WTC11 (cell line): ENCODE data around the gene UBAP2. TPM values are rescaled to one million over a fixed set of nuclear protein-coding genes. Genes with fewer than 3 reads are reported as not detected.

Source experiments
- CBFB ChIP-seq: sonication (generic); formaldehyde crosslinking; IDR thresholded peaks from 2 replicates; pipeline ENCODE4 v1.8.1; 2022; ENCODE audit warnings: mild to moderate bottlenecking, low read depth, missing genetic modification reagents
- GABPB1 ChIP-seq: sonication (generic); formaldehyde crosslinking; IDR thresholded peaks from 2 replicates; pipeline ENCODE4 v1.8.1; 2023; ENCODE audit warnings: mild to moderate bottlenecking, missing genetic modification reagents
- KAT7 ChIP-seq: sonication (generic); formaldehyde crosslinking; IDR thresholded peaks from 2 replicates; pipeline ENCODE4 v1.8.1; 2023; ENCODE audit warnings: missing genetic modification reagents, mild to moderate bottlenecking, borderline replicate concordance
- NFE2L1 ChIP-seq: sonication (generic); formaldehyde crosslinking; IDR thresholded peaks from 2 replicates; pipeline ENCODE4 v1.8.1; 2023; ENCODE audit warnings: missing genetic modification reagents
- NR2C2 ChIP-seq: sonication (generic); formaldehyde crosslinking; IDR thresholded peaks from 2 replicates; pipeline ENCODE4 v1.8.0; 2022; ENCODE audit warnings: mild to moderate bottlenecking, missing genetic modification reagents
- OVOL2 ChIP-seq: fragments of 250-450 bp; sonication (Bioruptor Pico); IDR thresholded peaks from 2 replicates; pipeline ENCODE4 v1.9.0; 2021; ENCODE audit warnings: mild to moderate bottlenecking, borderline replicate concordance
- SMAD3 ChIP-seq: sonication (generic); formaldehyde crosslinking; IDR thresholded peaks from 2 replicates; pipeline ENCODE4 v1.8.0; 2022; ENCODE audit warnings: missing genetic modification reagents, mild to moderate bottlenecking, borderline replicate concordance
- SMAD4 ChIP-seq: sonication (generic); formaldehyde crosslinking; IDR thresholded peaks from 2 replicates; pipeline ENCODE4 v1.8.0; 2022; ENCODE audit warnings: mild to moderate bottlenecking, missing genetic modification reagents
- SOX15 ChIP-seq: fragments of 250-450 bp; sonication (Bioruptor Pico); IDR thresholded peaks from 2 replicates; pipeline ENCODE4 v1.9.0; 2021; ENCODE audit warnings: mild to moderate bottlenecking
- ZNF232 ChIP-seq: sonication (generic); formaldehyde crosslinking; IDR thresholded peaks from 2 replicates; pipeline ENCODE4 v1.8.0; 2022; ENCODE audit warnings: mild to moderate bottlenecking, missing genetic modification reagents
- total RNA-seq: library from RNA; stranded (reverse); gene quantifications from 3 replicates; pipeline ENCODE4 v1.2.3, GENCODE V29; 2021
- TF ChIP-seq, protein P1 (sequence below): fragments of 250-450 bp; sonication (Bioruptor Pico); IDR thresholded peaks from 2 replicates; pipeline ENCODE4 v1.9.0; 2021; ENCODE audit warnings: mild to moderate bottlenecking
- TF ChIP-seq, protein P2 (sequence below): fragments of 250-450 bp; sonication (Bioruptor Pico); IDR thresholded peaks from 2 replicates; pipeline ENCODE4 v1.8.0; 2021; ENCODE audit warnings: mild to moderate bottlenecking
- TF ChIP-seq, protein P3 (sequence below): fragments of 250-450 bp; sonication (Bioruptor Pico); IDR thresholded peaks from 2 replicates; pipeline ENCODE4 v1.9.0; 2021; ENCODE audit warnings: mild to moderate bottlenecking, borderline replicate concordance
- TF ChIP-seq, protein P4 (sequence below): fragments of 200-600 bp; IDR thresholded peaks from 2 replicates; pipeline ENCODE4 v1.8.0; 2022; ENCODE audit warnings: antibody characterized with exemption
- TF ChIP-seq, protein P5 (sequence below): sonication (generic); formaldehyde crosslinking; IDR thresholded peaks from 2 replicates; pipeline ENCODE4 v1.8.1; 2023; ENCODE audit warnings: mild to moderate bottlenecking, missing genetic modification reagents
- TF ChIP-seq, protein P6 (sequence below): sonication (generic); formaldehyde crosslinking; IDR thresholded peaks from 2 replicates; pipeline ENCODE4 v1.8.1; 2022; ENCODE audit warnings: low read depth, missing genetic modification reagents, borderline replicate concordance
- TF ChIP-seq, protein P7 (sequence below): sonication (generic); formaldehyde crosslinking; IDR thresholded peaks from 2 replicates; pipeline ENCODE4 v1.8.1; 2023; ENCODE audit warnings: mild to moderate bottlenecking, moderate library complexity, missing genetic modification reagents

Gene UBAP2
- total RNA-seq, 1 experiment from 2014 or later, result 63.9 TPM

DNA sequence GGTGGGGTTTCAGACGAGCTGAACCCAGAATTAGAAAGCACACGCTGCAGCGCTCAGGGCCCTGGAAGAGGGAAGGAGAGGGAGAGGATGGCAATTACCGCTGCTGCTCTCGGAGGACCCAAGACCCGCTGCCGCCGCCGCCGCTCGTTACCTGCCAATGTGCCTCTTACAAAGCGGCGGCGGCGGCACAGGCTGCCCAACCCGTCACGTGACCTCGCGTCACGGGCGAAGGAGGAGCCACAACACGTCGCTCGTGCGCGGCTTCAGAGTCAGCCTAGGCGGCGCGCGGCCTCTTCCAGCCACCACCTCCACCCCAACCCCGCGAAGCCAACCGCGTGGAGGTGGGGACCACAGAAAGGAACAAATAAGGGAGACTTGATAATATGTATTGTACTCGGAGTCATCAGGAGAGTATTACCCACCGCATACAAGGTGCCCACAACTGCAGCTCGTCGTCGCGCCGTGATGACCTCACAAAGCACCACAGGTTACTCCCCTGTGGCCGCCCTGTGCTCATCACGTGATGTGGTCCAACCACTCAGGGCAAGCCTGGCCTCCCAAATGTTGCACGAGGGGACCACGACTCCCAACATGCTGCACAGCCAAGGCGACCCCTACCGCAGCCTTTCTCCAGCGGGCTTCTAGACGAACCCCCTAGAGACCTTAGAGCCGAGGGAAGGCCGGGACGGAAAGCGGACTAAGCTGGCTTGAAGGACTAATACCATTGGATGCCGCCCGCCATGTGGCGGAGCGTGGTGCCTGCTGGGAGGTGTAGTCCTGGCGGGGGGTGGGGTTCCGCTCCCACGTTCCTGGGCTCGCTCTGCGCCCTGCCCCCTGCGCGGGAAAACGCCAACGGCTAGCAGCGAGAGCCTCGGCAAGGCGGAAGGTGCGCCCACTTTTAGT, at the start of gene UBAP2 (continued):
- TF ChIP-seq, protein P1, sequence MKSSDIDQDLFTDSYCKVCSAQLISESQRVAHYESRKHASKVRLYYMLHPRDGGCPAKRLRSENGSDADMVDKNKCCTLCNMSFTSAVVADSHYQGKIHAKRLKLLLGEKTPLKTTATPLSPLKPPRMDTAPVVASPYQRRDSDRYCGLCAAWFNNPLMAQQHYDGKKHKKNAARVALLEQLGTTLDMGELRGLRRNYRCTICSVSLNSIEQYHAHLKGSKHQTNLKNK, result no peak
- TF ChIP-seq, protein P2, sequence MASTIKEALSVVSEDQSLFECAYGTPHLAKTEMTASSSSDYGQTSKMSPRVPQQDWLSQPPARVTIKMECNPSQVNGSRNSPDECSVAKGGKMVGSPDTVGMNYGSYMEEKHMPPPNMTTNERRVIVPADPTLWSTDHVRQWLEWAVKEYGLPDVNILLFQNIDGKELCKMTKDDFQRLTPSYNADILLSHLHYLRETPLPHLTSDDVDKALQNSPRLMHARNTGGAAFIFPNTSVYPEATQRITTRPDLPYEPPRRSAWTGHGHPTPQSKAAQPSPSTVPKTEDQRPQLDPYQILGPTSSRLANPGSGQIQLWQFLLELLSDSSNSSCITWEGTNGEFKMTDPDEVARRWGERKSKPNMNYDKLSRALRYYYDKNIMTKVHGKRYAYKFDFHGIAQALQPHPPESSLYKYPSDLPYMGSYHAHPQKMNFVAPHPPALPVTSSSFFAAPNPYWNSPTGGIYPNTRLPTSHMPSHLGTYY, result no peak
- TF ChIP-seq, protein P3, sequence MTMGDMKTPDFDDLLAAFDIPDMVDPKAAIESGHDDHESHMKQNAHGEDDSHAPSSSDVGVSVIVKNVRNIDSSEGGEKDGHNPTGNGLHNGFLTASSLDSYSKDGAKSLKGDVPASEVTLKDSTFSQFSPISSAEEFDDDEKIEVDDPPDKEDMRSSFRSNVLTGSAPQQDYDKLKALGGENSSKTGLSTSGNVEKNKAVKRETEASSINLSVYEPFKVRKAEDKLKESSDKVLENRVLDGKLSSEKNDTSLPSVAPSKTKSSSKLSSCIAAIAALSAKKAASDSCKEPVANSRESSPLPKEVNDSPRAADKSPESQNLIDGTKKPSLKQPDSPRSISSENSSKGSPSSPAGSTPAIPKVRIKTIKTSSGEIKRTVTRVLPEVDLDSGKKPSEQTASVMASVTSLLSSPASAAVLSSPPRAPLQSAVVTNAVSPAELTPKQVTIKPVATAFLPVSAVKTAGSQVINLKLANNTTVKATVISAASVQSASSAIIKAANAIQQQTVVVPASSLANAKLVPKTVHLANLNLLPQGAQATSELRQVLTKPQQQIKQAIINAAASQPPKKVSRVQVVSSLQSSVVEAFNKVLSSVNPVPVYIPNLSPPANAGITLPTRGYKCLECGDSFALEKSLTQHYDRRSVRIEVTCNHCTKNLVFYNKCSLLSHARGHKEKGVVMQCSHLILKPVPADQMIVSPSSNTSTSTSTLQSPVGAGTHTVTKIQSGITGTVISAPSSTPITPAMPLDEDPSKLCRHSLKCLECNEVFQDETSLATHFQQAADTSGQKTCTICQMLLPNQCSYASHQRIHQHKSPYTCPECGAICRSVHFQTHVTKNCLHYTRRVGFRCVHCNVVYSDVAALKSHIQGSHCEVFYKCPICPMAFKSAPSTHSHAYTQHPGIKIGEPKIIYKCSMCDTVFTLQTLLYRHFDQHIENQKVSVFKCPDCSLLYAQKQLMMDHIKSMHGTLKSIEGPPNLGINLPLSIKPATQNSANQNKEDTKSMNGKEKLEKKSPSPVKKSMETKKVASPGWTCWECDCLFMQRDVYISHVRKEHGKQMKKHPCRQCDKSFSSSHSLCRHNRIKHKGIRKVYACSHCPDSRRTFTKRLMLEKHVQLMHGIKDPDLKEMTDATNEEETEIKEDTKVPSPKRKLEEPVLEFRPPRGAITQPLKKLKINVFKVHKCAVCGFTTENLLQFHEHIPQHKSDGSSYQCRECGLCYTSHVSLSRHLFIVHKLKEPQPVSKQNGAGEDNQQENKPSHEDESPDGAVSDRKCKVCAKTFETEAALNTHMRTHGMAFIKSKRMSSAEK (CRISPR knock-in tag), result 0 out of 2 replicates have a peak, but pooled peaks have one; percentile 35
- peak; percentile 84; the same call in 1 of the 2 replicates for TF ChIP-seq NFE2L1
- TF ChIP-seq SOX15 (CRISPR knock-in tag), result no peak
- TF ChIP-seq OVOL2 (CRISPR knock-in tag), result no peak
- TF ChIP-seq ZNF232 (CRISPR knock-in tag), result no peak
- TF ChIP-seq CBFB (CRISPR knock-in tag), result no peak
- no peak for TF ChIP-seq SMAD3 (CRISPR knock-in tag)
- no peak; the same call in 1 of the 2 replicates for TF ChIP-seq SMAD4
- TF ChIP-seq KAT7 (CRISPR knock-in tag), result 0 out of 2 replicates have a peak, but pooled peaks have one; percentile 31
- TF ChIP-seq, protein P4, sequence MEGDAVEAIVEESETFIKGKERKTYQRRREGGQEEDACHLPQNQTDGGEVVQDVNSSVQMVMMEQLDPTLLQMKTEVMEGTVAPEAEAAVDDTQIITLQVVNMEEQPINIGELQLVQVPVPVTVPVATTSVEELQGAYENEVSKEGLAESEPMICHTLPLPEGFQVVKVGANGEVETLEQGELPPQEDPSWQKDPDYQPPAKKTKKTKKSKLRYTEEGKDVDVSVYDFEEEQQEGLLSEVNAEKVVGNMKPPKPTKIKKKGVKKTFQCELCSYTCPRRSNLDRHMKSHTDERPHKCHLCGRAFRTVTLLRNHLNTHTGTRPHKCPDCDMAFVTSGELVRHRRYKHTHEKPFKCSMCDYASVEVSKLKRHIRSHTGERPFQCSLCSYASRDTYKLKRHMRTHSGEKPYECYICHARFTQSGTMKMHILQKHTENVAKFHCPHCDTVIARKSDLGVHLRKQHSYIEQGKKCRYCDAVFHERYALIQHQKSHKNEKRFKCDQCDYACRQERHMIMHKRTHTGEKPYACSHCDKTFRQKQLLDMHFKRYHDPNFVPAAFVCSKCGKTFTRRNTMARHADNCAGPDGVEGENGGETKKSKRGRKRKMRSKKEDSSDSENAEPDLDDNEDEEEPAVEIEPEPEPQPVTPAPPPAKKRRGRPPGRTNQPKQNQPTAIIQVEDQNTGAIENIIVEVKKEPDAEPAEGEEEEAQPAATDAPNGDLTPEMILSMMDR, result no peak
- peak; percentile 36 for TF ChIP-seq GABPB1 (CRISPR knock-in tag)
- TF ChIP-seq, protein P5, sequence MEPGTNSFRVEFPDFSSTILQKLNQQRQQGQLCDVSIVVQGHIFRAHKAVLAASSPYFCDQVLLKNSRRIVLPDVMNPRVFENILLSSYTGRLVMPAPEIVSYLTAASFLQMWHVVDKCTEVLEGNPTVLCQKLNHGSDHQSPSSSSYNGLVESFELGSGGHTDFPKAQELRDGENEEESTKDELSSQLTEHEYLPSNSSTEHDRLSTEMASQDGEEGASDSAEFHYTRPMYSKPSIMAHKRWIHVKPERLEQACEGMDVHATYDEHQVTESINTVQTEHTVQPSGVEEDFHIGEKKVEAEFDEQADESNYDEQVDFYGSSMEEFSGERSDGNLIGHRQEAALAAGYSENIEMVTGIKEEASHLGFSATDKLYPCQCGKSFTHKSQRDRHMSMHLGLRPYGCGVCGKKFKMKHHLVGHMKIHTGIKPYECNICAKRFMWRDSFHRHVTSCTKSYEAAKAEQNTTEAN (CRISPR knock-in tag), result no peak
- TF ChIP-seq, protein P6, sequence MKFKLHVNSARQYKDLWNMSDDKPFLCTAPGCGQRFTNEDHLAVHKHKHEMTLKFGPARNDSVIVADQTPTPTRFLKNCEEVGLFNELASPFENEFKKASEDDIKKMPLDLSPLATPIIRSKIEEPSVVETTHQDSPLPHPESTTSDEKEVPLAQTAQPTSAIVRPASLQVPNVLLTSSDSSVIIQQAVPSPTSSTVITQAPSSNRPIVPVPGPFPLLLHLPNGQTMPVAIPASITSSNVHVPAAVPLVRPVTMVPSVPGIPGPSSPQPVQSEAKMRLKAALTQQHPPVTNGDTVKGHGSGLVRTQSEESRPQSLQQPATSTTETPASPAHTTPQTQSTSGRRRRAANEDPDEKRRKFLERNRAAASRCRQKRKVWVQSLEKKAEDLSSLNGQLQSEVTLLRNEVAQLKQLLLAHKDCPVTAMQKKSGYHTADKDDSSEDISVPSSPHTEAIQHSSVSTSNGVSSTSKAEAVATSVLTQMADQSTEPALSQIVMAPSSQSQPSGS, result no peak
- TF ChIP-seq NR2C2 (CRISPR knock-in tag), result no peak
- TF ChIP-seq, protein P7, sequence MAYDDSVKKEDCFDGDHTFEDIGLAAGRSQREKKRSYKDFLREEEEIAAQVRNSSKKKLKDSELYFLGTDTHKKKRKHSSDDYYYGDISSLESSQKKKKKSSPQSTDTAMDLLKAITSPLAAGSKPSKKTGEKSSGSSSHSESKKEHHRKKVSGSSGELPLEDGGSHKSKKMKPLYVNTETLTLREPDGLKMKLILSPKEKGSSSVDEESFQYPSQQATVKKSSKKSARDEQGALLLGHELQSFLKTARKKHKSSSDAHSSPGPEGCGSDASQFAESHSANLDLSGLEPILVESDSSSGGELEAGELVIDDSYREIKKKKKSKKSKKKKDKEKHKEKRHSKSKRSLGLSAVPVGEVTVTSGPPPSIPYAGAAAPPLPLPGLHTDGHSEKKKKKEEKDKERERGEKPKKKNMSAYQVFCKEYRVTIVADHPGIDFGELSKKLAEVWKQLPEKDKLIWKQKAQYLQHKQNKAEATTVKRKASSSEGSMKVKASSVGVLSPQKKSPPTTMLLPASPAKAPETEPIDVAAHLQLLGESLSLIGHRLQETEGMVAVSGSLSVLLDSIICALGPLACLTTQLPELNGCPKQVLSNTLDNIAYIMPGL (CRISPR knock-in tag), result no peak; the same call in 1 of the 2 replicates
